ENCODE results near the gene CAMP. TPM values are rescaled to one million over a fixed set of nuclear protein-coding genes. Genes with fewer than 3 reads are reported as not detected.

Gene CAMP
- total RNA-seq, 2 donors from 2014 or later, result not detected

Other genes starting within 250 kb of the CAMP start
- 100 to 1,000 TPM; 129 to 151 TPM for gene MAP4, start 207.1 kb upstream of the CAMP start, total RNA-seq
- gene CDC25A, start 35.1 kb upstream of the CAMP start, total RNA-seq, result 10 to 100 TPM; 35.8 to 76.7 TPM
- 10 to 100 TPM; 23.9 to 51.3 TPM for gene ZNF589, start 17.6 kb downstream of the CAMP start, total RNA-seq
- 10 to 100 TPM; 35.7 to 48.9 TPM for gene NME6, start 77.9 kb downstream of the CAMP start, total RNA-seq
- gene SPINK8, start 110.2 kb downstream of the CAMP start, total RNA-seq, result not detected
- not detected for gene FBXW12, start 148.7 kb downstream of the CAMP start, total RNA-seq
- 1 to 10 TPM; 5.9 to 9.6 TPM for gene PLXNB1, start 206.6 kb downstream of the CAMP start, total RNA-seq
- gene CCDC51, start 216.6 kb downstream of the CAMP start, total RNA-seq, result 10 to 100 TPM; 13.0 to 23.3 TPM
- 100 to 1,000 TPM; 202 to 217 TPM for gene TMA7, start 216.8 kb downstream of the CAMP start, total RNA-seq
- gene ATRIP, start 223.2 kb downstream of the CAMP start, total RNA-seq, result 10 to 100 TPM; 14.0 to 26.2 TPM

Data from natural killer cell treated with Interleukin-12 subunit alpha and Interleukin-12 subunit beta and Interleukin-15 and Interleukin-18, amount 100 ng/mL, for 72 hours (primary cell).